Endodermal cell (in vitro differentiated cells): Measurements from ENCODE around the gene TMEM200B. TPM values are rescaled to one million over a fixed set of nuclear protein-coding genes. Genes with fewer than 3 reads are reported as not detected.

Experiments used
- DNase-seq: peaks from one replicate; pipeline ENCODE4 v3.0.0-alpha.2; 2017
- H3K27ac ChIP-seq: 2 replicates; pipeline ENCODE4 v1.5.1; 2013; ENCODE audit warnings: mild to moderate bottlenecking, low read depth, low read length, moderate library complexity
- H3K27me3 ChIP-seq: 2 replicates; pipeline ENCODE4 v1.6.1; 2013; ENCODE audit warnings: mild to moderate bottlenecking, low read length, moderate library complexity; ENCODE audit not compliant: insufficient read depth, control insufficient read depth, poor library complexity, severe bottlenecking
- H3K36me3 ChIP-seq: 2 replicates; pipeline ENCODE4 v1.7.0; 2013; ENCODE audit warnings: mild to moderate bottlenecking, low read length, moderate library complexity; ENCODE audit not compliant: control insufficient read depth, insufficient read depth
- H3K4me1 ChIP-seq: one replicate; pipeline ENCODE4 v1.7.0; 2013; ENCODE audit warnings: low read length; ENCODE audit not compliant: control insufficient read depth, insufficient read depth
- H3K4me3 ChIP-seq: 2 replicates; pipeline ENCODE4 v1.5.1; 2013; ENCODE audit warnings: mild to moderate bottlenecking, low read length, moderate library complexity
- H3K9ac ChIP-seq: 2 replicates; pipeline ENCODE4 v1.6.1; 2013; ENCODE audit warnings: mild to moderate bottlenecking, low read length, moderate library complexity; ENCODE audit not compliant: poor library complexity, severe bottlenecking; ENCODE audit errors: extremely low read depth
- H3K9me3 ChIP-seq: 2 replicates; pipeline ENCODE4 v1.6.1; 2013; ENCODE audit warnings: mild to moderate bottlenecking, low read length, moderate library complexity; ENCODE audit not compliant: control insufficient read depth
- H3K27ac Mint-ChIP-seq: 2 replicates; pipeline ENCODE4 v1.8.0; 2020; ENCODE audit warnings: mixed read lengths
- H3K27me3 Mint-ChIP-seq: 2 replicates; pipeline ENCODE4 v1.8.0; 2021; ENCODE audit warnings: mild to moderate bottlenecking, mixed read lengths; ENCODE audit not compliant: insufficient read depth
- H3K36me3 Mint-ChIP-seq: 2 replicates; pipeline ENCODE4 v1.8.0; 2020; ENCODE audit warnings: low read depth, mixed read lengths
- H3K4me1 Mint-ChIP-seq: 2 replicates; pipeline ENCODE4 v1.8.0; 2020; ENCODE audit warnings: mixed read lengths
- H3K4me3 Mint-ChIP-seq: 2 replicates; pipeline ENCODE4 v1.8.0; 2020; ENCODE audit warnings: mild to moderate bottlenecking, moderate library complexity, mixed read lengths
- H3K9me3 Mint-ChIP-seq: 2 replicates; pipeline ENCODE4 v1.8.0; 2020; ENCODE audit warnings: mild to moderate bottlenecking, mixed read lengths
- WGBS, 2 experiments: methylation state at CpG; one replicate each; pipeline versions ENCODE4 v1.1.5 to v1.1.7; 2013; ENCODE audit warnings: missing lambda C conversion rate in 2 of 2, mixed read lengths in 1 of 2; ENCODE audit not compliant: insufficient coverage in 1 of 2, insufficient read length in 1 of 2; 5-methylcytosine and 5-hydroxymethylcytosine counted together
- total RNA-seq, 2 donors: library from RNA; stranded (reverse); fragmentation: NEBNext Ultra II Directional in 1 of 2; extraction: Animal tissue kit (Norgen Biotek cat#: 25700) in 1 of 2; gene quantifications; 2 replicates in 1 of 2; 3 replicates in 1 of 2; pipeline ENCODE4 v1.2.1, GENCODE V29; 2021
- TF ChIP-seq, protein P1 (sequence below): fragments of 200-600 bp; sonication (generic); conservative IDR thresholded peaks from 2 replicates; pipeline ENCODE4 v1.5.0; 2021; ENCODE audit warnings: antibody characterized with exemption, mild to moderate bottlenecking

Gene TMEM200B
- total RNA-seq, 2 donors from 2014 or later: 36.0 to 49.4 TPM

DNA sequence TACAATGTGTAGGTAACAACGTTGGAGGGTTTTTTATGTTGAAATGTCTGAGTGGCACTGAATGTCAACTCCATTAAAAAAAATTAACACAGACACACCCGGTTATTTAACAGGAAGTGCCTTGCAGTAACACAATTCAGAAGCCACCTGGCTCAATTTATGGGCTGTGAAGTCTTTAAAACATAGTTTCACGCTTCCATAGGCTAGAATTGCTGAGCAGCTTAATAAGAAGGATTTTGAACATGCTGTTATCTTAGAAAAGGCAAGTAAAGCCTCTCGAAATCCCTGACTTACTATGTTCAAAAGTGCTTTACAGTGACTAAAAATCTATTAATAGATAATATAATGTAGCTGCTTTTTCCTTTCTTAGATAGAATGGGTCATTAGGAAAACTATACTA is 38.3 kb upstream of the TMEM200B start:
- Histone ChIP-seq H3K4me3 (no peak overlapping the region), H3K27ac (no peak overlapping the region), H3K27me3 (no peaks in the 10 kb centered on the region), H3K9ac (no peak overlapping the region), H3K4me1 (peaks cover 7% of the 10 kb centered on the region), H3K9me3 (peaks cover 3% of the 10 kb centered on the region), H3K36me3 (peaks cover 94% of the 10 kb centered on the region)
- peaks cover 72% of the 10 kb centered on the region for H3K36me3 Mint-ChIP-seq
- H3K4me1 Mint-ChIP-seq: peaks cover 41% of the 10 kb centered on the region
- TF ChIP-seq, protein P1, sequence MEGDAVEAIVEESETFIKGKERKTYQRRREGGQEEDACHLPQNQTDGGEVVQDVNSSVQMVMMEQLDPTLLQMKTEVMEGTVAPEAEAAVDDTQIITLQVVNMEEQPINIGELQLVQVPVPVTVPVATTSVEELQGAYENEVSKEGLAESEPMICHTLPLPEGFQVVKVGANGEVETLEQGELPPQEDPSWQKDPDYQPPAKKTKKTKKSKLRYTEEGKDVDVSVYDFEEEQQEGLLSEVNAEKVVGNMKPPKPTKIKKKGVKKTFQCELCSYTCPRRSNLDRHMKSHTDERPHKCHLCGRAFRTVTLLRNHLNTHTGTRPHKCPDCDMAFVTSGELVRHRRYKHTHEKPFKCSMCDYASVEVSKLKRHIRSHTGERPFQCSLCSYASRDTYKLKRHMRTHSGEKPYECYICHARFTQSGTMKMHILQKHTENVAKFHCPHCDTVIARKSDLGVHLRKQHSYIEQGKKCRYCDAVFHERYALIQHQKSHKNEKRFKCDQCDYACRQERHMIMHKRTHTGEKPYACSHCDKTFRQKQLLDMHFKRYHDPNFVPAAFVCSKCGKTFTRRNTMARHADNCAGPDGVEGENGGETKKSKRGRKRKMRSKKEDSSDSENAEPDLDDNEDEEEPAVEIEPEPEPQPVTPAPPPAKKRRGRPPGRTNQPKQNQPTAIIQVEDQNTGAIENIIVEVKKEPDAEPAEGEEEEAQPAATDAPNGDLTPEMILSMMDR: no peak
- 81 to 95% methylated on average over 2 to 4 of the region's 4 CpGs for WGBS, 2 experiments
- no peaks in the 10 kb centered on the region for H3K27me3 Mint-ChIP-seq
- peaks cover 1% of the 10 kb centered on the region for H3K9me3 Mint-ChIP-seq
- DNase-seq: no peak
- peak overlapping the region; percentile 44 for H3K27ac Mint-ChIP-seq
- H3K4me3 Mint-ChIP-seq: no peak overlapping the region

DNA sequence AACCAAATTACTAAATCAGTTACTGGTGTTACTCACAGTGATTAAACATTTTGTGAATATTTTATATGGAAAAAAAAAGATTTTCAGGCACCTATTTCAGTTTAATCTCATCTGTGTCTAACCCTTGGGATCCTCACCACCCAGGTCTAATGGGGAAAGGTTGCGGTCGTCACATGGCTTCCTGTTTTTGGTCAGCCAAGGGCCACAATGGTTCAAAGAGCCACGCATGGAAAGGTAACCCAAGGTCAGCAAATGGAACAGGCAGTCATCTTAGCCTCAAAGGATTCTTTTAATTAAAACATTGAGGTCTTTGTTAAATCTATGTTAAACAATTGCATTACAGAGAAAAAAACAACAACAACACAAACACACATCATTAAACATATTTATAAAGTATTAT is 36.1 kb upstream of the TMEM200B start:
- no peak overlapping the region for H3K4me3 Mint-ChIP-seq
- H3K4me3 ChIP-seq: no peak overlapping the region
- H3K27me3 Mint-ChIP-seq: no peaks in the 10 kb centered on the region
- DNase-seq: no peak
- H3K36me3 ChIP-seq: peaks cover 94% of the 10 kb centered on the region
- peaks cover 1% of the 10 kb centered on the region for H3K9me3 Mint-ChIP-seq
- peaks cover 7% of the 10 kb centered on the region for H3K4me1 ChIP-seq
- no peak overlapping the region for H3K27ac Mint-ChIP-seq
- TF ChIP-seq, protein P1: no peak
- H3K27me3 ChIP-seq: no peaks in the 10 kb centered on the region
- H3K27ac ChIP-seq: no peak overlapping the region
- H3K9ac ChIP-seq: no peak overlapping the region
- peaks cover 26% of the 10 kb centered on the region for H3K4me1 Mint-ChIP-seq
- peaks cover 3% of the 10 kb centered on the region for H3K9me3 ChIP-seq
- 93 to 95% methylated on average over 2 to 3 of the region's 3 CpGs for WGBS, 2 experiments
- H3K36me3 Mint-ChIP-seq: peaks cover 75% of the 10 kb centered on the region

DNA sequence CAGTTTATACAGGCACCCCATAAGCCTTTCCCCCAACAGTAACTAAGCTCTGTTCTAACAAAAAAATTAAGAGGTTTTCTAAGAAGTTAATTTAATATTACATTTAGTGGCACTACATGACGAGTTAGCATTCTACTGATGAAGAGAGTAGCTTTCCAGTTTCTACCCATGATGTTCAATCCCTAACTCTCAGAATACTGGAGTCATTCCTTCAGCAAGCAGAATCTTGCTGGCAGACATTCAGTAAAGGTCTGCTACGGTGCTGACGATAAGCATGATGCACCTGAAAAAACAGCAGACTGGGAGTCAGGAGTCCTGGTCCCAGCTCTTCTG is 33.5 kb upstream of the TMEM200B start:
- H3K27ac ChIP-seq: peak overlapping the region; percentile 83
- TF ChIP-seq, protein P1: no peak
- no peak for DNase-seq
- Mint-ChIP-seq H3K4me1 (peaks cover 9% of the 10 kb centered on the region), H3K27me3 (no peaks in the 10 kb centered on the region), H3K9me3 (peaks cover 1% of the 10 kb centered on the region), H3K27ac (peak overlapping the region; percentile 52), H3K36me3 (peaks cover 81% of the 10 kb centered on the region), H3K4me3 (no peak overlapping the region)
- H3K4me1 ChIP-seq: no peaks in the 10 kb centered on the region
- H3K9me3 ChIP-seq: peaks cover 3% of the 10 kb centered on the region
- H3K27me3 ChIP-seq: no peaks in the 10 kb centered on the region
- no peak overlapping the region for H3K9ac ChIP-seq
- 95% methylated on average over 3 of the region's 3 CpGs; no CpG with 5 or more reads in 1 of the 2 experiments for WGBS, 2 experiments
- H3K4me3 ChIP-seq: no peak overlapping the region
- H3K36me3 ChIP-seq: peaks cover 92% of the 10 kb centered on the region
